B cell (primary cell): ENCODE data around the gene DNAH3.

Source experiments
- EZH2 ChIP-seq: IDR thresholded peaks from 2 replicates; pipeline ENCODE4 v1.6.1; 2012; ENCODE audit warnings: borderline replicate concordance, low read depth, mild to moderate bottlenecking, moderate library complexity, low read length; ENCODE audit not compliant: insufficient read depth, poor library complexity, severe bottlenecking
- TF ChIP-seq, protein P1 (sequence below): fragments of 200-600 bp; IDR thresholded peaks from one replicate; pipeline ENCODE4 v1.8.0; 2022; ENCODE audit warnings: antibody characterized with exemption, mild to moderate bottlenecking

DNA sequence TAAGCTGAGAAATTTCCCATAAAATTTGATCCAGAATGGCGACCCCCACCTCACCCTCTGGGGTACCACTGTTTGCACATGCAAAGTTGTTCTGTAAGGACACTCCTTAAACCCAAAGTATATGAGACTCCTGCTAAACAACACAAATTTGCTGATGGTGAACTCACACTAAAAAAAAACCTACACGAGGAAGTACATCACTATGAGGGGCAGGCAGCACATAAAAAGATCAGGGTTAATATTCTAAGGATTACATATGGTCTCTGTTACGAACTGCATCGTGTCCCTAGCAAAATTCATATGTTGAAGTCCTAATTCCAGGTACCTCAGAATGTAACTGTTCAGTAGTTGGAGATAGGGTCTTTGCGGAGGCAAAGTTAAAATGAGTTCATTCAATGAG lies 189.7 kb downstream of the DNAH3 start:
- TF ChIP-seq, protein P1, sequence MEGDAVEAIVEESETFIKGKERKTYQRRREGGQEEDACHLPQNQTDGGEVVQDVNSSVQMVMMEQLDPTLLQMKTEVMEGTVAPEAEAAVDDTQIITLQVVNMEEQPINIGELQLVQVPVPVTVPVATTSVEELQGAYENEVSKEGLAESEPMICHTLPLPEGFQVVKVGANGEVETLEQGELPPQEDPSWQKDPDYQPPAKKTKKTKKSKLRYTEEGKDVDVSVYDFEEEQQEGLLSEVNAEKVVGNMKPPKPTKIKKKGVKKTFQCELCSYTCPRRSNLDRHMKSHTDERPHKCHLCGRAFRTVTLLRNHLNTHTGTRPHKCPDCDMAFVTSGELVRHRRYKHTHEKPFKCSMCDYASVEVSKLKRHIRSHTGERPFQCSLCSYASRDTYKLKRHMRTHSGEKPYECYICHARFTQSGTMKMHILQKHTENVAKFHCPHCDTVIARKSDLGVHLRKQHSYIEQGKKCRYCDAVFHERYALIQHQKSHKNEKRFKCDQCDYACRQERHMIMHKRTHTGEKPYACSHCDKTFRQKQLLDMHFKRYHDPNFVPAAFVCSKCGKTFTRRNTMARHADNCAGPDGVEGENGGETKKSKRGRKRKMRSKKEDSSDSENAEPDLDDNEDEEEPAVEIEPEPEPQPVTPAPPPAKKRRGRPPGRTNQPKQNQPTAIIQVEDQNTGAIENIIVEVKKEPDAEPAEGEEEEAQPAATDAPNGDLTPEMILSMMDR: no peak
- TF ChIP-seq EZH2: no peak
